ENCODE results near the gene TUG1. TPM values are rescaled to one million over a fixed set of nuclear protein-coding genes. Genes with fewer than 3 reads are reported as not detected.

The TUG1 gene
- total and polyA plus RNA-seq, 2 of the 4 experiments (the other 2 are of a cell fraction) = 60.6 to 68.8 TPM

- Histone ChIP-seq H3K27me3 (ENCODE audit: control insufficient read depth, insufficient read depth, low read length) (no peaks in the 10 kb centered on the region), H3K23ac (ENCODE audit: low read depth, low read length) (no peak overlapping the region), H3K4me3 (ENCODE audit: insufficient read depth, low read depth, low read length) (no peak overlapping the region), H2BK5ac (ENCODE audit: low read depth, low read length, poor library complexity, severe bottlenecking) (no peak overlapping the region), H4K5ac (ENCODE audit: low read depth, low read length) (no peak overlapping the region), H3K79me1 (ENCODE audit: low read depth in 1 of 2, low read length in 2 of 2) (peaks cover 0 to 8% of the 10 kb centered on the region in 2 experiments; a peak in 2 of 4 replicates), H2BK15ac (ENCODE audit: low read depth, low read length) (no peak overlapping the region), H3K18ac (ENCODE audit: low read depth, low read length) (no peak overlapping the region), H3K9ac (ENCODE audit: low read depth, low read length) (no peak overlapping the region), H2BK120ac (ENCODE audit: low read depth, low read length) (no peak overlapping the region), H3K4me2 (ENCODE audit: low read depth, low read length) (no peak overlapping the region), H4K91ac (ENCODE audit: insufficient read depth, low read depth, low read length) (no peak overlapping the region), H4K8ac (ENCODE audit: low read depth in 2 of 2, low read length in 2 of 2) (no peak overlapping the region), H3K9me1 (ENCODE audit: insufficient read depth, low read length) (no peaks in the 10 kb centered on the region), H4K20me1 (ENCODE audit: insufficient read depth, low read length) (peaks cover 5% of the 10 kb centered on the region; the same call in 1 of the 2 replicates), H3K9me3 (ENCODE audit: control insufficient read depth, insufficient read depth, low read length) (no peaks in the 10 kb centered on the region), H3K27ac (ENCODE audit: insufficient read depth, low read length) (no peak overlapping the region), H2AK9ac (replicated peaks; ENCODE audit: low read depth, low read length, poor library complexity) (no peak overlapping the region), H3K36me3 (ENCODE audit: control insufficient read depth, insufficient read depth, low read length) (peaks cover 68% of the 10 kb centered on the region), H2BK20ac (ENCODE audit: low read depth, low read length) (no peak overlapping the region), H3K4me1 (ENCODE audit: control insufficient read depth, insufficient read depth, low read length) (no peaks in the 10 kb centered on the region), H3K56ac (ENCODE audit: extremely low read depth, insufficient read depth, low read length) (no peak overlapping the region), H3K4ac (ENCODE audit: low read depth, low read length) (no peak overlapping the region), H2AFZ (replicated peaks; ENCODE audit: low read length, poor library complexity) (no peak overlapping the region), H3K14ac (replicated peaks; ENCODE audit: low read depth, low read length) (no peak overlapping the region), H2AK5ac (ENCODE audit: low read depth, low read length) (no peak overlapping the region)
- DNase-seq (no peak), ATAC-seq (ENCODE audit: low read depth) (no peak)
- in situ Hi-C loops (cut with MboI; ENCODE audit: low sequenced_read_pairs) (loop anchor here (10.0 kb wide), 1 partner anchor 293 kb away; the partner anchor contains the start of gene SLC35E4), dilution Hi-C loops (cut with HindIII; ENCODE audit: low sequenced_read_pairs, unreplicated experiment) (no loop called here), intact Hi-C loops (cut with micrococcal nuclease) (no loop called here)
- TF ChIP-seq CEBPB (IDR thresholded peaks at IDR 0.05; ENCODE audit: low read depth, low read length) = no peak
- TF ChIP-seq MAFK (IDR thresholded peaks at IDR 0.05; ENCODE audit: low read depth, low read length) = no peak
- ChIA-PET CTCF (no interaction called here), POLR2A (ENCODE audit: unreplicated experiment) (no interaction called here)
- no TSS peak for BruUV-seq (replicated peaks)
- WGBS, 2 experiments (ENCODE audit: extremely low coverage in 2 of 2, insufficient read length in 1 of 2) = 96% methylated on average over 10 of the region's 10 CpGs; no CpG with 5 or more reads in 1 of the 2 experiments
Measured at GRCh38 chr22:30927806-30928205, 41.3 kb upstream of the TUG1 start.

All from IMR-90 (cell line).